Mammary epithelial cell (primary cell): ENCODE results near the gene OR6B1.

Source experiments
- EZH2 ChIP-seq: IDR thresholded peaks from 2 replicates; pipeline ENCODE4 v1.6.1; 2012; ENCODE audit warnings: low read length, inconsistent platforms, borderline replicate concordance
- TF ChIP-seq, protein P1 (sequence below), 2 donors: IDR thresholded peaks in 1 of 2; conservative IDR thresholded peaks in 1 of 2; 2 replicates each; pipeline ENCODE4 v1.5.1; 2011 to 2012; ENCODE audit warnings: inconsistent platforms in 2 of 2, low read length in 2 of 2, mild to moderate bottlenecking in 2 of 2, control low read depth in 1 of 2, low read depth in 1 of 2; ENCODE audit not compliant: insufficient read depth in 1 of 2; ENCODE audit errors: extremely low read depth in 1 of 2

DNA sequence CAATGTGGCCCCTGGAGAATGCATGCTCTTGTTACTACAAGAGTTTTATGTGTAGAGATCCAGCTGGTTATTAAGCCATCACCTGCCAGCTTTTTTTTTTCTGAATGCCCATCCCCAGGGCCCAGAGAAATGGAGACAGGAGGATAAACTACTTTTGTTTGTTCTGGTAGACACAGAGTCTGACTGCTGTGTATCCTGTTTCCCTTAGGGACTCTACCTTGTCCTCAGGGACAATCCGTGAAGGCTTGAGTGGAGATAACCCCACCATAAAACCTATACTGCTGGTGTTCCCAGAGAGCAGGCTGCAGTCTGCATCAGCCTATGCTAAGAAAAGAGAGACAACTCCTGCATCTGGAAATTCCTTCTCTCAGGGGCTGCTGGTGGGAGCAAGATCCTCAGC, 48.5 kb downstream of the OR6B1 start, which contains the start of gene OR2A5:
- TF ChIP-seq, protein P1, sequence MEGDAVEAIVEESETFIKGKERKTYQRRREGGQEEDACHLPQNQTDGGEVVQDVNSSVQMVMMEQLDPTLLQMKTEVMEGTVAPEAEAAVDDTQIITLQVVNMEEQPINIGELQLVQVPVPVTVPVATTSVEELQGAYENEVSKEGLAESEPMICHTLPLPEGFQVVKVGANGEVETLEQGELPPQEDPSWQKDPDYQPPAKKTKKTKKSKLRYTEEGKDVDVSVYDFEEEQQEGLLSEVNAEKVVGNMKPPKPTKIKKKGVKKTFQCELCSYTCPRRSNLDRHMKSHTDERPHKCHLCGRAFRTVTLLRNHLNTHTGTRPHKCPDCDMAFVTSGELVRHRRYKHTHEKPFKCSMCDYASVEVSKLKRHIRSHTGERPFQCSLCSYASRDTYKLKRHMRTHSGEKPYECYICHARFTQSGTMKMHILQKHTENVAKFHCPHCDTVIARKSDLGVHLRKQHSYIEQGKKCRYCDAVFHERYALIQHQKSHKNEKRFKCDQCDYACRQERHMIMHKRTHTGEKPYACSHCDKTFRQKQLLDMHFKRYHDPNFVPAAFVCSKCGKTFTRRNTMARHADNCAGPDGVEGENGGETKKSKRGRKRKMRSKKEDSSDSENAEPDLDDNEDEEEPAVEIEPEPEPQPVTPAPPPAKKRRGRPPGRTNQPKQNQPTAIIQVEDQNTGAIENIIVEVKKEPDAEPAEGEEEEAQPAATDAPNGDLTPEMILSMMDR (conservative IDR thresholded peaks at IDR 0.05 in 1 of 2, IDR thresholded peaks at IDR 0.05 in 1 of 2; ENCODE audit: extremely low read depth in 1 of 2, insufficient read depth in 1 of 2, low read depth in 1 of 2, low read length in 2 of 2), result no peak
- TF ChIP-seq EZH2, result no peak
